Measurements from ENCODE around the gene OBSL1.

Gene OBSL1

GRCh38 chr2:219537657-219538488, 33.5 kb downstream of the OBSL1 start:
- DNase-seq (ENCODE audit: insufficient read length, low spot score) = no peak
- TF ChIP-seq PAX5 (IDR thresholded peaks at IDR 0.05; ENCODE audit: insufficient read depth, low read length, severe bottlenecking) = no peak
- TF ChIP-seq TAF1 (IDR thresholded peaks at IDR 0.05; ENCODE audit: low read depth, low read length) = no peak
- TF ChIP-seq POU2F2 (IDR thresholded peaks at IDR 0.05; ENCODE audit: low read depth, low read length) = no peak
- no peak for TF ChIP-seq POLR2A (IDR thresholded peaks at IDR 0.05; ENCODE audit: low read depth, low read length)
- TF ChIP-seq SPI1 (IDR thresholded peaks at IDR 0.05; ENCODE audit: low read depth, low read length) = no peak
- no peak for TF ChIP-seq POLR2AphosphoS5 (IDR thresholded peaks at IDR 0.05; ENCODE audit: low read depth, low read length)
- no peak for FAIRE-seq

GRCh38 chr2:219536967-219537366, 34.4 kb downstream of the OBSL1 start:
- DNase-seq (ENCODE audit: insufficient read length, low spot score) (no peak), FAIRE-seq (no peak)
- no peak for TF ChIP-seq TAF1 (IDR thresholded peaks at IDR 0.05; ENCODE audit: low read depth, low read length)
- no peak for TF ChIP-seq SPI1 (IDR thresholded peaks at IDR 0.05; ENCODE audit: low read depth, low read length)
- TF ChIP-seq PAX5 (IDR thresholded peaks at IDR 0.05; ENCODE audit: insufficient read depth, low read length, severe bottlenecking) = no peak
- no peak for TF ChIP-seq POU2F2 (IDR thresholded peaks at IDR 0.05; ENCODE audit: low read depth, low read length)
- TF ChIP-seq POLR2A (IDR thresholded peaks at IDR 0.05; ENCODE audit: low read depth, low read length) = no peak
- TF ChIP-seq POLR2AphosphoS5 (IDR thresholded peaks at IDR 0.05; ENCODE audit: low read depth, low read length) = no peak

GRCh38 chr2:219536425-219536824, 34.9 kb downstream of the OBSL1 start:
- FAIRE-seq = no peak
- DNase-seq (ENCODE audit: insufficient read length, low spot score) = no peak

GRCh38 chr2:219533930-219534661, 37.2 kb downstream of the OBSL1 start:
- no peak for DNase-seq (ENCODE audit: insufficient read length, low spot score)
- no peak for FAIRE-seq
- TF ChIP-seq POLR2AphosphoS5 (IDR thresholded peaks at IDR 0.05; ENCODE audit: low read depth, low read length) = no peak
- no peak for TF ChIP-seq TAF1 (IDR thresholded peaks at IDR 0.05; ENCODE audit: low read depth, low read length)
- TF ChIP-seq SPI1 (IDR thresholded peaks at IDR 0.05; ENCODE audit: low read depth, low read length) = no peak
- TF ChIP-seq POLR2A (IDR thresholded peaks at IDR 0.05; ENCODE audit: low read depth, low read length) = no peak
- TF ChIP-seq POU2F2 (IDR thresholded peaks at IDR 0.05; ENCODE audit: low read depth, low read length) = no peak
- no peak for TF ChIP-seq PAX5 (IDR thresholded peaks at IDR 0.05; ENCODE audit: insufficient read depth, low read length, severe bottlenecking)

More at GRCh38 chr2:219536425-219536824, 34.9 kb downstream of the OBSL1 start:
- TF ChIP-seq TAF1 (IDR thresholded peaks at IDR 0.05; ENCODE audit: low read depth, low read length) (no peak), POLR2AphosphoS5 (IDR thresholded peaks at IDR 0.05; ENCODE audit: low read depth, low read length) (no peak), POLR2A (IDR thresholded peaks at IDR 0.05; ENCODE audit: low read depth, low read length) (no peak), SPI1 (IDR thresholded peaks at IDR 0.05; ENCODE audit: low read depth, low read length) (no peak), POU2F2 (IDR thresholded peaks at IDR 0.05; ENCODE audit: low read depth, low read length) (no peak), PAX5 (IDR thresholded peaks at IDR 0.05; ENCODE audit: insufficient read depth, low read length, severe bottlenecking) (no peak)

GRCh38 chr2:219532378-219532649, 39.0 kb downstream of the OBSL1 start:
- DNase-seq (ENCODE audit: insufficient read length, low spot score) = no peak
- TF ChIP-seq POLR2A (IDR thresholded peaks at IDR 0.05; ENCODE audit: low read depth, low read length) (no peak), POU2F2 (IDR thresholded peaks at IDR 0.05; ENCODE audit: low read depth, low read length) (no peak), POLR2AphosphoS5 (IDR thresholded peaks at IDR 0.05; ENCODE audit: low read depth, low read length) (no peak), PAX5 (IDR thresholded peaks at IDR 0.05; ENCODE audit: insufficient read depth, low read length, severe bottlenecking) (no peak), TAF1 (IDR thresholded peaks at IDR 0.05; ENCODE audit: low read depth, low read length) (no peak), SPI1 (IDR thresholded peaks at IDR 0.05; ENCODE audit: low read depth, low read length) (no peak)
- FAIRE-seq = no peak

- DNase-seq (ENCODE audit: insufficient read length, low spot score) (no peak), FAIRE-seq (no peak)
- TF ChIP-seq POLR2AphosphoS5 (IDR thresholded peaks at IDR 0.05; ENCODE audit: low read depth, low read length) (no peak), POU2F2 (IDR thresholded peaks at IDR 0.05; ENCODE audit: low read depth, low read length) (no peak), POLR2A (IDR thresholded peaks at IDR 0.05; ENCODE audit: low read depth, low read length) (no peak), PAX5 (IDR thresholded peaks at IDR 0.05; ENCODE audit: insufficient read depth, low read length, severe bottlenecking) (no peak), TAF1 (IDR thresholded peaks at IDR 0.05; ENCODE audit: low read depth, low read length) (no peak), SPI1 (IDR thresholded peaks at IDR 0.05; ENCODE audit: low read depth, low read length) (no peak)
Measured at GRCh38 chr2:219531639-219532377, 39.5 kb downstream of the OBSL1 start.

- FAIRE-seq (peak; percentile 81), DNase-seq (ENCODE audit: insufficient read length, low spot score) (peak; percentile 96)
- no peak for TF ChIP-seq PAX5 (IDR thresholded peaks at IDR 0.05; ENCODE audit: insufficient read depth, low read length, severe bottlenecking)
- no peak for TF ChIP-seq POLR2AphosphoS5 (IDR thresholded peaks at IDR 0.05; ENCODE audit: low read depth, low read length)
- no peak for TF ChIP-seq SPI1 (IDR thresholded peaks at IDR 0.05; ENCODE audit: low read depth, low read length)
- no peak for TF ChIP-seq POLR2A (IDR thresholded peaks at IDR 0.05; ENCODE audit: low read depth, low read length)
- no peak for TF ChIP-seq TAF1 (IDR thresholded peaks at IDR 0.05; ENCODE audit: low read depth, low read length)
- no peak for TF ChIP-seq POU2F2 (IDR thresholded peaks at IDR 0.05; ENCODE audit: low read depth, low read length)
Measured at GRCh38 chr2:219530048-219530963, 41.0 kb downstream of the OBSL1 start.

GRCh38 chr2:219527472-219527871, 43.9 kb downstream of the OBSL1 start:
- no peak for TF ChIP-seq POLR2AphosphoS5 (IDR thresholded peaks at IDR 0.05; ENCODE audit: low read depth, low read length)
- no peak for TF ChIP-seq SPI1 (IDR thresholded peaks at IDR 0.05; ENCODE audit: low read depth, low read length)
- no peak for TF ChIP-seq PAX5 (IDR thresholded peaks at IDR 0.05; ENCODE audit: insufficient read depth, low read length, severe bottlenecking)
- TF ChIP-seq TAF1 (IDR thresholded peaks at IDR 0.05; ENCODE audit: low read depth, low read length) = no peak
- TF ChIP-seq POLR2A (IDR thresholded peaks at IDR 0.05; ENCODE audit: low read depth, low read length) = no peak
- no peak for TF ChIP-seq POU2F2 (IDR thresholded peaks at IDR 0.05; ENCODE audit: low read depth, low read length)
- FAIRE-seq = no peak
- no peak for DNase-seq (ENCODE audit: insufficient read length, low spot score)

Measured in GM12891 (cell line).